ENCODE data around the gene ALPK1.

ALPK1 gene

DNA sequence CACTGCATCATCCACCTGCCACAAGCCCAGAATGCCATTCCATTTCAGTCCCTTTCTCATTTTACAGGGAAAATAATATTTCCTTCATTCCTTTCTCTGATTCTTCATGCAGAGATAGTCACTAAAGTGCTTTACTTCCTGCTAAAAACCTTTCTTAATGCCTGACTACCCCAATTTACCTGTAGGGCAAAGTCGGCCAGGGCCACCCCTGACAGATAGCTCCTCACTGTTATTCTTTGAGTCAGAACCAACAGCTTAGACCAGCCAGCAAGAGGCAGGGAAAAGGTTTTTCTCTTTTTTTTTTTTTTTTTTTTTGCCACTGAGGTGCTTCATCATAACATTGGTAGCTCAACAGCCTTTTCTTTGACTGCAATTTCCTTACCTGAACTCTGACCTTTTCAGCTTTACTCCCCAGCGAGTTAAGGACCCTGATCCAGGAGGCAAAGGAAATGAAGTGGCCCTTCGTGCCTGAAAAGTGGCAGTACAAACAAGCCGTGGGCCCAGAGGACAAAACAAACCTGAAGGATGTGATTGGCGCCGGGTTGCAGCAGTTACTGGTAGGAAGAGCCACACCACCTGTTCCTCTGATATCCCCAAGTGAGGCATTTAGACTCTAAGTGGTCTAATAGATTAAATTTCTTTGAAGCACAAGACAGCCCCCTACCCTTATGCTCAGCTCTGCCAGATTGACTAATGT is 85.0 kb downstream of the ALPK1 start:
- Histone ChIP-seq H3K79me1 (ENCODE audit: low read length) (no peaks in the 10 kb centered on the region), H3K36me3 (ENCODE audit: control insufficient read depth in 1 of 2, insufficient read depth in 2 of 2, low read length in 2 of 2) (no peaks in the 10 kb centered on the region), H3K4ac (ENCODE audit: low read depth, low read length) (no peak overlapping the region), H3K23ac (ENCODE audit: low read length) (no peak overlapping the region), H3K18ac (ENCODE audit: low read length) (no peak overlapping the region), H2AFZ (ENCODE audit: insufficient read depth, low read length, poor library complexity) (no peak overlapping the region), H3K9me3 (ENCODE audit: insufficient read depth, low read depth, low read length) (no peaks in the 10 kb centered on the region), H3K79me2 (ENCODE audit: control insufficient read depth, insufficient read depth, low read length, poor library complexity) (no peaks in the 10 kb centered on the region), H2BK5ac (ENCODE audit: low read depth, low read length, poor library complexity) (no peak overlapping the region), H3K4me2 (ENCODE audit: low read length) (no peak overlapping the region), H3K4me1 (ENCODE audit: control insufficient read depth in 1 of 2, insufficient read depth in 2 of 2, low read length in 2 of 2) (peaks cover 2 to 3% of the 10 kb centered on the region in 2 experiments), H2BK12ac (ENCODE audit: low read length) (no peak overlapping the region), H3K9ac (ENCODE audit: low read length) (no peak overlapping the region), H4K12ac (ENCODE audit: low read depth, low read length) (no peak overlapping the region), H3K27ac (ENCODE audit: low read depth, low read length) (no peak overlapping the region), H3K27me3 (ENCODE audit: insufficient read depth, low read length) (peaks cover 2% of the 10 kb centered on the region), H3K14ac (ENCODE audit: low read length) (no peak overlapping the region), H3K4me3 (ENCODE audit: low read depth, low read length) (no peak overlapping the region), H4K8ac (ENCODE audit: low read depth, low read length) (no peak overlapping the region), H4K91ac (ENCODE audit: low read depth, low read length) (no peak overlapping the region), H2BK120ac (ENCODE audit: insufficient read depth, low read length, poor library complexity) (no peak overlapping the region), H2AK5ac (ENCODE audit: low read length) (no peak overlapping the region)
- WGBS (ENCODE audit: extremely low coverage, insufficient coverage, insufficient read length) = no CpG with 5 or more reads among the region's 6 CpGs
- DNase-seq = no peak

DNA sequence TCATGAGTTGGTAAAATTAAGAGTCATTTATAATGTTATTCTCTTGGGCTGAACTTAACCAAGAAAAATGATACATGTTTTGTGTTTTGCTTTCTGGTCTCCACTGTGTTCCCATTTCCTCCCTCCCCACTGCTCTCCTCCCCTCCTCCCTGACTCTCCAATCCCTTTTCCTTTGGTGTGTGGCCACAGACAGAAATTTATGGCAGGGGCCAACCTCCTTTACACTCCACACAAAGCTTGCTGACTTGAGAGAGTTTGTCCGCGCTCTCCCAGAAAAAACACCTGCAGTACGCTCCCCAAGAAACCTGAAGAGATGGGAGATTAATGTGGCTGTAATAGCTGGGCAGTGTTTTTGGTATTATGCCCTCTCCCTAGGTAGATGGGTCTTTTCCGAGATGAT is 88.9 kb downstream of the ALPK1 start:
- H3K14ac ChIP-seq (ENCODE audit: low read length) = no peak overlapping the region
- H3K36me3 ChIP-seq (ENCODE audit: control insufficient read depth in 1 of 2, insufficient read depth in 2 of 2, low read length in 2 of 2) = no peaks in the 10 kb centered on the region
- H3K4me1 ChIP-seq (ENCODE audit: control insufficient read depth in 1 of 2, insufficient read depth in 2 of 2, low read length in 2 of 2) = no peaks in the 10 kb centered on the region
- no peak overlapping the region for H3K4me2 ChIP-seq (ENCODE audit: low read length)
- no peak overlapping the region for H4K91ac ChIP-seq (ENCODE audit: low read depth, low read length)
- H3K9me3 ChIP-seq (ENCODE audit: insufficient read depth, low read depth, low read length) = no peaks in the 10 kb centered on the region
- H2BK120ac ChIP-seq (ENCODE audit: insufficient read depth, low read length, poor library complexity) = no peak overlapping the region
- H3K23ac ChIP-seq (ENCODE audit: low read length) = no peak overlapping the region
- H3K4me3 ChIP-seq (ENCODE audit: low read depth, low read length) = no peak overlapping the region
- no peak overlapping the region for H3K4ac ChIP-seq (ENCODE audit: low read depth, low read length)
- H3K9ac ChIP-seq (ENCODE audit: low read length) = no peak overlapping the region
- no peak overlapping the region for H3K27ac ChIP-seq (ENCODE audit: low read depth, low read length)
- no peaks in the 10 kb centered on the region for H3K79me2 ChIP-seq (ENCODE audit: control insufficient read depth, insufficient read depth, low read length, poor library complexity)
- H4K8ac ChIP-seq (ENCODE audit: low read depth, low read length) = no peak overlapping the region
- no peak for DNase-seq
- no peaks in the 10 kb centered on the region for H3K79me1 ChIP-seq (ENCODE audit: low read length)
- no peak overlapping the region for H2BK5ac ChIP-seq (ENCODE audit: low read depth, low read length, poor library complexity)
- H4K12ac ChIP-seq (ENCODE audit: low read depth, low read length) = no peak overlapping the region
- no peak overlapping the region for H3K18ac ChIP-seq (ENCODE audit: low read length)
- no peak overlapping the region for H2AK5ac ChIP-seq (ENCODE audit: low read length)
- no peaks in the 10 kb centered on the region for H3K27me3 ChIP-seq (ENCODE audit: insufficient read depth, low read length)
- no CpG with 5 or more reads among the region's 4 CpGs for WGBS (ENCODE audit: extremely low coverage, insufficient coverage, insufficient read length)
- H2BK12ac ChIP-seq (ENCODE audit: low read length) = no peak overlapping the region
- H2AFZ ChIP-seq (ENCODE audit: insufficient read depth, low read length, poor library complexity) = no peak overlapping the region

DNA sequence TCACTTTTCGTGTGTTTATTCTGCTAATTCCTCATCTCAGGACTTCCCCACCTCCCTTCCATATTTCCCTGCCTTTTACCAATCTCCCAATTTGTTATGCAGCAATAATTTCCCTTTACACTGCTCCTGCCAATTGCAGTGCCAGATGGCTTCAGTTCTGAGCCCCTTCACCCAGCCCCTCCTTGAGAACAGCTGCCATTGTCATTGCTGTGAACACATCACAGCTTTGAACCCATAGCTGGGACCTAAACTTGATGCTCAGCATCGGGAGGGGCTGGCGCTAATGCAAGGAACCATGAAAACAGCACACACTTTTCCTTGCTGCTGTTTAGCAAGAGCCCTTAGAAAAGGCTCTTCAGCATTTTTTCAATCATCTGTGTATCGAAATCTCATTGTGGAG is 104.9 kb downstream of the ALPK1 start:
- no peak overlapping the region for H2AK5ac ChIP-seq (ENCODE audit: low read length)
- H3K27me3 ChIP-seq (ENCODE audit: insufficient read depth, low read length) = no peaks in the 10 kb centered on the region
- H3K4me1 ChIP-seq (ENCODE audit: control insufficient read depth in 1 of 2, insufficient read depth in 2 of 2, low read length in 2 of 2) = no peaks in the 10 kb centered on the region
- H3K18ac ChIP-seq (ENCODE audit: low read length) = no peak overlapping the region
- H3K4ac ChIP-seq (ENCODE audit: low read depth, low read length) = no peak overlapping the region
- no peak overlapping the region for H2BK120ac ChIP-seq (ENCODE audit: insufficient read depth, low read length, poor library complexity)
- H3K4me2 ChIP-seq (ENCODE audit: low read length) = no peak overlapping the region
- H3K14ac ChIP-seq (ENCODE audit: low read length) = no peak overlapping the region
- H3K79me2 ChIP-seq (ENCODE audit: control insufficient read depth, insufficient read depth, low read length, poor library complexity) = no peaks in the 10 kb centered on the region
- no peak overlapping the region for H2BK12ac ChIP-seq (ENCODE audit: low read length)
- no CpG with 5 or more reads among the region's 4 CpGs for WGBS (ENCODE audit: extremely low coverage, insufficient coverage, insufficient read length)
- H2AFZ ChIP-seq (ENCODE audit: insufficient read depth, low read length, poor library complexity) = no peak overlapping the region
- no peak overlapping the region for H4K12ac ChIP-seq (ENCODE audit: low read depth, low read length)
- no peaks in the 10 kb centered on the region for H3K9me3 ChIP-seq (ENCODE audit: insufficient read depth, low read depth, low read length)
- H4K8ac ChIP-seq (ENCODE audit: low read depth, low read length) = no peak overlapping the region
- no peak overlapping the region for H3K27ac ChIP-seq (ENCODE audit: low read depth, low read length)
- H3K79me1 ChIP-seq (ENCODE audit: low read length) = no peaks in the 10 kb centered on the region
- H2BK5ac ChIP-seq (ENCODE audit: low read depth, low read length, poor library complexity) = no peak overlapping the region
- no peak for DNase-seq
- H3K9ac ChIP-seq (ENCODE audit: low read length) = no peak overlapping the region
- H3K36me3 ChIP-seq (ENCODE audit: control insufficient read depth in 1 of 2, insufficient read depth in 2 of 2, low read length in 2 of 2) = no peaks in the 10 kb centered on the region
- H3K23ac ChIP-seq (ENCODE audit: low read length) = no peak overlapping the region
- H3K4me3 ChIP-seq (ENCODE audit: low read depth, low read length) = no peak overlapping the region
- H4K91ac ChIP-seq (ENCODE audit: low read depth, low read length) = no peak overlapping the region

DNA sequence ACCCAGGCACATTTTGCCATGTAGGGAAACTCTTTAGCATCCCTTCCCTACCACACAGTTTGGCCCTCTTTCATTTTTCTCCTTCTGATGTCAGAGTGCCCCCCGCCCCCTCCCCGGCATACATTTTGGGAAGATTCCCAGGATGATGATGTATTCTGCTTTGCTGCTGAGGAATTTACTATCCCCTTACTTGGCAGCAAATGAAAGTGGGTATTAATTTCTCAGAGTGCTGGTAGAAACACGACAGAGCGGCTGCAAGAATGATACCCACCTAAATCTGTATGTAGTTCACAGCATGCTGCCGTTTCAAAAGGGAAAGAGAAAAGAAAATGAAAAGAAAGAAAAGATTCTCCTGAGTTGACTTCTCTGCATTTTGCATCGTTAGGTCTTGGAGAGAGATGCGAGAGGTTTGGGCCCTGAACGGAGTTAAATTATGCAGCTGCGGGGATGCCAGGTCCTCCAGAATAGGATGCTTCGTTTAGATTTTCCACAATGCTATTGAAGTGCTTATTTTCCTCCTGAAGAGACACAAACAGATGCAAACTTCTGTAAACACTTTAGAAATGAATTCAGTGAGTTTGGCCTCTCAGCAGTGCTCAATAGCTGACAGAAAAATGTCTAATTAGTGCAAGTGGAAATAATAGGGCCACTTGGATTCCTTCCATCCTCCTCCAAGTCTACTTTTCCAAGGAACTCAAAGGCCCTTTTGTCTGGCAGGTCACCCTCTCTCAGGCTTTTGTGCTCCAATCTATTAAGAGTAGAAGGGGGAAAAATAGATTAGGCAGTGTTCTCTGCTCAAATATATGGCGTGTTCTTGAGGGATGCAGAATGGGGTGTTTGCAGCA is 106.2 kb downstream of the ALPK1 start:
- Histone ChIP-seq H3K79me2 (ENCODE audit: control insufficient read depth, insufficient read depth, low read length, poor library complexity) (no peaks in the 10 kb centered on the region), H2AFZ (ENCODE audit: insufficient read depth, low read length, poor library complexity) (no peak overlapping the region), H2AK5ac (ENCODE audit: low read length) (no peak overlapping the region), H3K4me3 (ENCODE audit: low read depth, low read length) (no peak overlapping the region), H3K9ac (ENCODE audit: low read length) (no peak overlapping the region), H3K27me3 (ENCODE audit: insufficient read depth, low read length) (no peaks in the 10 kb centered on the region), H3K79me1 (ENCODE audit: low read length) (no peaks in the 10 kb centered on the region), H4K12ac (ENCODE audit: low read depth, low read length) (no peak overlapping the region), H4K8ac (ENCODE audit: low read depth, low read length) (no peak overlapping the region), H2BK12ac (ENCODE audit: low read length) (no peak overlapping the region), H3K14ac (ENCODE audit: low read length) (no peak overlapping the region), H2BK120ac (ENCODE audit: insufficient read depth, low read length, poor library complexity) (no peak overlapping the region), H3K4me2 (ENCODE audit: low read length) (no peak overlapping the region), H3K4me1 (ENCODE audit: control insufficient read depth in 1 of 2, insufficient read depth in 2 of 2, low read length in 2 of 2) (no peaks in the 10 kb centered on the region), H3K4ac (ENCODE audit: low read depth, low read length) (no peak overlapping the region), H3K27ac (ENCODE audit: low read depth, low read length) (no peak overlapping the region), H2BK5ac (ENCODE audit: low read depth, low read length, poor library complexity) (no peak overlapping the region), H4K91ac (ENCODE audit: low read depth, low read length) (no peak overlapping the region), H3K9me3 (ENCODE audit: insufficient read depth, low read depth, low read length) (no peaks in the 10 kb centered on the region), H3K18ac (ENCODE audit: low read length) (no peak overlapping the region), H3K23ac (ENCODE audit: low read length) (no peak overlapping the region), H3K36me3 (ENCODE audit: control insufficient read depth in 1 of 2, insufficient read depth in 2 of 2, low read length in 2 of 2) (no peaks in the 10 kb centered on the region)
- WGBS (ENCODE audit: extremely low coverage, insufficient coverage, insufficient read length) = no CpG with 5 or more reads among the region's 11 CpGs
- DNase-seq = no peak

Data from trophoblast cell (in vitro differentiated cells and primary cell).